Nephron progenitor cell (in vitro differentiated cells): ENCODE measurements around the gene SLC30A3.
A peak's percentile ranks its signal among the peaks of the same experiment; 100 is the strongest.

Experiments used
- DNase-seq: peaks from one replicate; pipeline ENCODE4 v3.0.0; 2021
- H3K27ac Mint-ChIP-seq: 2 replicates; pipeline ENCODE4 v1.8.0; 2021; ENCODE audit warnings: mild to moderate bottlenecking, moderate library complexity, mixed read lengths
- H3K27me3 Mint-ChIP-seq: 2 replicates; pipeline ENCODE4 v1.8.0; 2021; ENCODE audit warnings: mild to moderate bottlenecking, low read depth, mixed read lengths; ENCODE audit not compliant: poor library complexity
- H3K36me3 Mint-ChIP-seq: 2 replicates; pipeline ENCODE4 v1.8.0; 2021; ENCODE audit warnings: low read depth, mixed read lengths
- H3K4me1 Mint-ChIP-seq: 2 replicates; pipeline ENCODE4 v1.8.0; 2021; ENCODE audit warnings: mixed read lengths
- H3K4me3 Mint-ChIP-seq: 2 replicates; pipeline ENCODE4 v1.8.0; 2021; ENCODE audit warnings: mild to moderate bottlenecking, moderate library complexity, mixed read lengths
- H3K9me3 Mint-ChIP-seq: 2 replicates; pipeline ENCODE4 v1.8.0; 2021; ENCODE audit warnings: mild to moderate bottlenecking, moderate library complexity, mixed read lengths
- CTCF ChIP-seq: fragments of 200-600 bp; sonication (generic); IDR thresholded peaks from 2 replicates; pipeline ENCODE4 v1.5.0; 2021; ENCODE audit warnings: antibody characterized with exemption

Gene SLC30A3

DNA sequence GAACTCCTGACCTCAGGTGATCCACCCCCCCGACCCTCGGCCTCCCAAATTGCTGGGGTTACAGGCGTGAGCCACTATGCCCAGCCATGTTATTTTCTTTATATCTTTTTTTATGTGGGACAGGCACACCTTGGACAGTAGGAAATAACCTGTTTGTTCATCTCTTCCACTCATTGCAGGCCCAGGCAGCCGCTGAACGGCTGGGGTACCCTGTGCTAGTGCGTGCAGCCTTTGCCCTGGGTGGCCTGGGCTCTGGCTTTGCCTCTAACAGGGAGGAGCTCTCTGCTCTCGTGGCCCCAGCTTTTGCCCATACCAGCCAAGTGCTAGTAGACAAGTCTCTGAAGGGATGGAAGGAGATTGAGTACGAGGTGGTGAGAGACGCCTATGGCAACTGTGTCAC is 37.3 kb downstream of the SLC30A3 start:
- H3K9me3 Mint-ChIP-seq = no peaks in the 10 kb centered on the region
- H3K36me3 Mint-ChIP-seq = peaks cover 74% of the 10 kb centered on the region
- no peak for TF ChIP-seq CTCF
- peaks cover 4% of the 10 kb centered on the region for H3K27me3 Mint-ChIP-seq
- peak overlapping the region; percentile 61 for H3K27ac Mint-ChIP-seq
- no peaks in the 10 kb centered on the region for H3K4me1 Mint-ChIP-seq
- no peak for DNase-seq
- no peak overlapping the region for H3K4me3 Mint-ChIP-seq

DNA sequence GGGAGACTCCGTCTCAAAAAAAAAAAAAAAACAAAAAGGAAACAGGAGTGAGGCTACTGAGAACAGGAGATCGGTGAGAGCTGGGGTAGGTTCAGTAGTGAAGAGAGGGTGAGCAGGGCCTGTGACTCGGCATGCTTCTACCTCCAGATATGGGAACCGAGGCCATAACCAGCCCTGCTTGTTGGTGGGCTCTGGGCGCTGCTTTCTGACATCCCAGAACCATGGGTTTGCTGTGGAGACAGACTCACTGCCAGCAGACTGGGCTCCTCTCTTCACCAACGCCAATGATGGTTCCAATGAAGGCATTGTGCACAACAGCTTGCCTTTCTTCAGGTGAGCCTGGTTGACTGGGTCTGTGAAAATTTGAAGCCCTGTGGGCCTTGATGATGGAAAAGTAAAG is 39.4 kb downstream of the SLC30A3 start:
- Mint-ChIP-seq H3K27me3 (peaks cover 4% of the 10 kb centered on the region), H3K4me1 (peaks cover 11% of the 10 kb centered on the region), H3K27ac (no peak overlapping the region), H3K36me3 (peaks cover 73% of the 10 kb centered on the region), H3K9me3 (no peaks in the 10 kb centered on the region), H3K4me3 (no peak overlapping the region)
- DNase-seq = no peak
- no peak for TF ChIP-seq CTCF

- H3K9me3 Mint-ChIP-seq = no peaks in the 10 kb centered on the region
- H3K27me3 Mint-ChIP-seq = peaks cover 4% of the 10 kb centered on the region
- H3K4me3 Mint-ChIP-seq = no peak overlapping the region
- peaks cover 21% of the 10 kb centered on the region for H3K4me1 Mint-ChIP-seq
- no peak for TF ChIP-seq CTCF
- no peak overlapping the region for H3K27ac Mint-ChIP-seq
- H3K36me3 Mint-ChIP-seq = peaks cover 64% of the 10 kb centered on the region
- no peak for DNase-seq
These were observed 40.4 kb downstream of the SLC30A3 start for GRCh38 chr2:27222407-27222806.

- H3K27me3 Mint-ChIP-seq = peaks cover 4% of the 10 kb centered on the region
These were observed 41.7 kb downstream of the SLC30A3 start for GRCh38 chr2:27221166-27221565.

DNA sequence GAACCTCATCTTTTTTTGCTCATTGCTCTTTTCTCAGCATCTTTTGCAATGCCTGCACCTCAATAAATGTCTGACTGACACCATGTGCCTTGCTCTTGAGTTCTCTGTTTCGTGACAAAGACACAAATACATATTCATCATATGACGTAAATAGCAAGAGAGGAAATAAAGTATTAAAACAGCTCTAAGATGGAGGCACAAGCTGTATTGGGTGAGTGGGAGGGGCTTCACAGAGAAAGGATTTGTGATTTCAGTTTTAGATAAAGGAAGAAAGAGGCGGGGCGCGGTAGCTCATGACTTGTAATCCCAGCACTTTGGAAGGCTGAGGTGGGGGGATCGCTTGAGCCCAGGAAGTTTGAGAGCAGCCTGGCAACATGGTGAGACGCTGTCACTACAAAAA is 42.8 kb downstream of the SLC30A3 start:
- no peak for TF ChIP-seq CTCF
- Mint-ChIP-seq H3K36me3 (peaks cover 65% of the 10 kb centered on the region), H3K9me3 (no peaks in the 10 kb centered on the region), H3K4me1 (peaks cover 32% of the 10 kb centered on the region), H3K4me3 (no peak overlapping the region), H3K27ac (no peak overlapping the region), H3K27me3 (peaks cover 4% of the 10 kb centered on the region)
- no peak for DNase-seq

More at GRCh38 chr2:27221166-27221565, 41.7 kb downstream of the SLC30A3 start:
- Mint-ChIP-seq H3K9me3 (no peaks in the 10 kb centered on the region), H3K36me3 (peaks cover 61% of the 10 kb centered on the region), H3K4me1 (peaks cover 32% of the 10 kb centered on the region), H3K27ac (peak overlapping the region; percentile 16), H3K4me3 (no peak overlapping the region)
- TF ChIP-seq CTCF = no peak
- no peak for DNase-seq

- Mint-ChIP-seq H3K9me3 (no peaks in the 10 kb centered on the region), H3K4me3 (peak overlapping the region; percentile 88), H3K36me3 (peaks cover 55% of the 10 kb centered on the region), H3K27ac (no peak overlapping the region), H3K4me1 (peaks cover 34% of the 10 kb centered on the region), H3K27me3 (peaks cover 4% of the 10 kb centered on the region)
- TF ChIP-seq CTCF = no peak
- DNase-seq = no peak
These were observed 43.8 kb downstream of the SLC30A3 start for GRCh38 chr2:27219091-27219490.
